ENCODE data around the gene ATG16L1. TPM values are rescaled to one million over a fixed set of nuclear protein-coding genes. Genes with fewer than 3 reads are reported as not detected.

ATG16L1 gene
- total and polyA plus RNA-seq, 10 of the 15 experiments (the other 5 are each of a cell fraction or from before 2014, with no cell fraction given): 5.2 to 26.6 (median 15.6) TPM

GRCh38 chr2:233264667-233265066 lies 13.2 kb downstream of the ATG16L1 start:
- in situ Hi-C loops (cut with MboI): no loop called here
- peaks cover 12% of the 10 kb centered on the region for H3K79me2 ChIP-seq (ENCODE audit: control insufficient read depth, insufficient read depth, low read length)

More at GRCh38 chr2:233264667-233265066, 13.2 kb downstream of the ATG16L1 start:
- intact Hi-C loops (cut with micrococcal nuclease; ENCODE audit: unreplicated experiment): no loop called here
- ChIA-PET POLR2A (no interaction called here), SMC1A (ENCODE audit: uncharacterized antibody, unreplicated experiment) (interaction anchor here (1.1 kb wide), 1 partner anchor 11 kb away, joined by 3 read pairs; no protein-coding TSS in a partner anchor), RAD21 (ENCODE audit: unreplicated experiment) (no interaction called here), CTCF (no interaction called here)
- Histone ChIP-seq H3K9me3 (replicated peaks; ENCODE audit: control insufficient read depth, insufficient read depth, low read length) (no peaks in the 10 kb centered on the region), H3K4me2 (ENCODE audit: control insufficient read depth, insufficient read depth) (no peak overlapping the region), H3K9ac (ENCODE audit: control insufficient read depth, insufficient read depth, low read length) (no peak overlapping the region), H4K20me1 (ENCODE audit: control insufficient read depth, insufficient read depth) (no peaks in the 10 kb centered on the region), H3K27ac (ENCODE audit: control insufficient read depth, insufficient read depth) (no peak overlapping the region), H3K4me3 (no peak overlapping the region), H3K27me3 (replicated peaks in 1 of 2; ENCODE audit: control insufficient read depth in 2 of 2, insufficient read depth in 2 of 2, low read length in 1 of 2) (no peaks in the 10 kb centered on the region), H3K4me1 (ENCODE audit: control insufficient read depth, insufficient read depth, low read length) (peaks cover 48% of the 10 kb centered on the region), H3K36me3 (ENCODE audit: control insufficient read depth in 2 of 2, insufficient read depth in 2 of 2, low read length in 1 of 2) (peaks cover 28 to 34% of the 10 kb centered on the region in 2 experiments), H2AFZ (ENCODE audit: control insufficient read depth, low read depth, low read length) (no peak overlapping the region)
- BruUV-seq (replicated peaks): no TSS peak
- no peak for FAIRE-seq
- DNase-seq (ENCODE audit: low read depth, low spot score): no peak
- ATAC-seq: no peak
- TF ChIP-seq RAD51 (IDR thresholded peaks at IDR 0.05) (no peak), NKRF (conservative IDR thresholded peaks at IDR 0.05) (no peak), ZNF207 (IDR thresholded peaks at IDR 0.05; ENCODE audit: borderline replicate concordance) (no peak), ZNF622 (IDR thresholded peaks at IDR 0.05) (no peak), CBX3 (IDR thresholded peaks at IDR 0.05; ENCODE audit: borderline replicate concordance, low read depth) (no peak), CREB1 (IDR thresholded peaks at IDR 0.05; ENCODE audit: low read depth) (no peak), JUND (IDR thresholded peaks at IDR 0.05; ENCODE audit: low read depth, low read length) (no peak), BCL11A (IDR thresholded peaks at IDR 0.05; ENCODE audit: low read depth, low read length) (no peak), MLLT1 (IDR thresholded peaks at IDR 0.05) (no peak), TCF3 (IDR thresholded peaks at IDR 0.05; ENCODE audit: borderline replicate concordance, insufficient read depth, low read depth, low read length) (no peak), IRF4 (IDR thresholded peaks at IDR 0.05; ENCODE audit: low read depth, low read length) (no peak), YBX1 (IDR thresholded peaks at IDR 0.05) (no peak), CEBPB (IDR thresholded peaks at IDR 0.05; ENCODE audit: borderline replicate concordance in 1 of 2, low read depth in 2 of 2, low read length in 2 of 2) (no peak), SMAD5 (IDR thresholded peaks at IDR 0.05; ENCODE audit: low read depth) (no peak), BRCA1 (IDR thresholded peaks at IDR 0.05; ENCODE audit: low read depth, low read length) (no peak), ZNF24 (IDR thresholded peaks at IDR 0.05) (no peak)
- 88% methylated on average over 8 of the region's 8 CpGs for WGBS (ENCODE audit: insufficient coverage, insufficient replicate concordance, low lambda C conversion rate, missing lambda C conversion rate)
